Esophagus squamous epithelium (tissue), 4 donors: ENCODE results near the gene RIC8B.

ENCODE experiments used
- CTCF ChIP-seq, 6 experiments: fragments of 450-650 bp in 4 of 6; fragments of 200-600 bp in 2 of 6; sonication (generic) in 2 of 6; IDR thresholded peaks; one replicate each; pipeline ENCODE4 v1.5.1; 2016 to 2019; ENCODE audit warnings: antibody characterized with exemption in 6 of 6, mild to moderate bottlenecking in 4 of 6, moderate library complexity in 4 of 6
- POLR2A ChIP-seq, 4 donors: fragments of 450-650 bp; IDR thresholded peaks; one replicate each; pipeline ENCODE4 v1.6.1; 2017; ENCODE audit warnings: antibody characterized with exemption in 4 of 4, mild to moderate bottlenecking in 4 of 4, moderate library complexity in 3 of 4

GRCh38 chr12:106760184-106760531 lies 14.3 kb upstream of the RIC8B start:
- TF ChIP-seq CTCF (IDR thresholded peaks at IDR 0.05) (no peak), POLR2A (IDR thresholded peaks at IDR 0.05) (no peak)
